SK-N-SH (cell line): ENCODE results near the gene CA10. TPM values are rescaled to one million over a fixed set of nuclear protein-coding genes. Genes with fewer than 3 reads are reported as not detected.

Source experiments
- CTCF ChIA-PET: fragments of 300-600, 350-600 bp; formaldehyde crosslinking; extraction: SDS; loops from one replicate; lab custom pipeline; 2021; lab: Yijun Ruan, JAX
- POLR2A ChIA-PET: fragments of 350-600 bp; sonication (Branson Sonifier 250); formaldehyde crosslinking; extraction: SDS; loops from one replicate; lab custom pipeline; 2020; ENCODE audit warnings: antibody characterized with exemption, inconsistent platforms; lab: Yijun Ruan, JAX
- DNase-seq: peaks from one replicate; pipeline ENCODE4 v3.0.0; 2012
- H2AFZ ChIP-seq: fragments of 200-600 bp; sonication (generic); 2 replicates; pipeline ENCODE4 v1.8.1; 2016; ENCODE audit warnings: antibody characterized with exemption, mild to moderate bottlenecking, low read depth
- H3F3A ChIP-seq: fragments of 200-600 bp; sonication (generic); replicated peaks from 2 replicates; pipeline ENCODE3; 2016; ENCODE audit warnings: antibody characterized with exemption, mild to moderate bottlenecking; ENCODE audit not compliant: insufficient read depth
- H3K27ac ChIP-seq, 2 experiments: fragments of 200-500 bp in 1 of 2; fragments of 200-600 bp in 1 of 2; sonication (Bioruptor generic) in 1 of 2; sonication (generic), shearing (Covaris generic) in 1 of 2; 2 replicates each; pipeline versions ENCODE4 v1.5.1 to v1.6.1; 2014 to 2016; ENCODE audit warnings: low read depth in 2 of 2, inconsistent platforms in 1 of 2, low read length in 1 of 2, mild to moderate bottlenecking in 1 of 2, mixed read lengths in 1 of 2
- H3K27me3 ChIP-seq: fragments of 200-600 bp; sonication (generic), shearing (Covaris generic); 2 replicates; pipeline ENCODE4 v1.6.1; 2016; ENCODE audit warnings: mixed run types; ENCODE audit not compliant: insufficient read depth
- H3K36me3 ChIP-seq, 2 experiments: fragments of 200-500 bp in 1 of 2; fragments of 200-600 bp in 1 of 2; sonication (Bioruptor generic) in 1 of 2; sonication (generic) in 1 of 2; replicated peaks in 1 of 2; 2 replicates each; pipeline versions ENCODE3 to v1.5.1; 2014 to 2016; ENCODE audit warnings: low read length in 1 of 2, mild to moderate bottlenecking in 1 of 2; ENCODE audit not compliant: insufficient read depth in 2 of 2, control insufficient read depth in 1 of 2
- H3K4me1 ChIP-seq, 2 experiments: fragments of 200-500 bp in 1 of 2; fragments of 200-600 bp in 1 of 2; sonication (Bioruptor generic) in 1 of 2; sonication (generic), shearing (Covaris generic) in 1 of 2; 2 replicates each; pipeline versions ENCODE4 v1.5.1 to v1.6.1; 2014 to 2016; ENCODE audit warnings: low read depth in 1 of 2, low read length in 1 of 2, mixed run types in 1 of 2; ENCODE audit not compliant: insufficient read depth in 2 of 2, control insufficient read depth in 1 of 2
- H3K4me2 ChIP-seq: fragments of 200-600 bp; sonication (generic), shearing (Covaris generic); 2 replicates; pipeline ENCODE4 v1.6.1; 2017; ENCODE audit warnings: mixed run types
- H3K4me3 ChIP-seq, 2 experiments: fragments of 200-500 bp in 1 of 2; fragments of 200-600 bp in 1 of 2; sonication (Bioruptor generic) in 1 of 2; sonication (generic), shearing (Covaris generic) in 1 of 2; 2 replicates each; pipeline versions ENCODE4 v1.5.1 to v1.8.1; 2014 to 2016; ENCODE audit warnings: low read depth in 2 of 2, inconsistent platforms in 1 of 2, low read length in 1 of 2, mild to moderate bottlenecking in 1 of 2, mixed read lengths in 1 of 2, moderate library complexity in 1 of 2
- H3K79me2 ChIP-seq: fragments of 200-600 bp; sonication (generic); 2 replicates; pipeline ENCODE4 v1.8.1; 2017; ENCODE audit warnings: mild to moderate bottlenecking; ENCODE audit not compliant: insufficient read depth
- H3K9ac ChIP-seq: fragments of 200-600 bp; sonication (generic); 2 replicates; pipeline ENCODE4 v1.6.1; 2017; ENCODE audit warnings: mixed run types
- H3K9me2 ChIP-seq: fragments of 200-600 bp; sonication (generic); 2 replicates; pipeline ENCODE4 v1.6.1; 2017; ENCODE audit warnings: mixed run types
- H3K9me3 ChIP-seq: fragments of 200-600 bp; sonication (generic); 2 replicates; pipeline ENCODE4 v1.6.1; 2017; ENCODE audit warnings: mixed run types, mild to moderate bottlenecking, moderate library complexity
- H4K20me1 ChIP-seq: fragments of 200-600 bp; sonication (generic); 2 replicates; pipeline ENCODE4 v1.6.1; 2017; ENCODE audit warnings: mild to moderate bottlenecking, mixed run types; ENCODE audit not compliant: insufficient read depth
- CHD2 ChIP-seq: fragments of 150-350 bp; IDR thresholded peaks from 2 replicates; pipeline ENCODE4 v1.6.1; 2018; ENCODE audit warnings: low read length; ENCODE audit not compliant: partially characterized antibody
- ELF1 ChIP-seq: IDR thresholded peaks from 2 replicates; pipeline ENCODE4 v1.4.0; 2012
- EP300 ChIP-seq, 2 experiments: IDR thresholded peaks; 2 replicates each; pipeline versions ENCODE4 v1.4.0 to v1.6.1; 2012; ENCODE audit warnings: borderline replicate concordance in 1 of 2, low read depth in 1 of 2, low read length in 1 of 2
- FOXJ3 ChIP-seq: sonication (generic); formaldehyde crosslinking; IDR thresholded peaks from 2 replicates; pipeline ENCODE4 v1.5.1; 2020; ENCODE audit warnings: mild to moderate bottlenecking, missing genetic modification reagents
- GABPA ChIP-seq: IDR thresholded peaks from 2 replicates; pipeline ENCODE4 v1.4.0; 2012; ENCODE audit warnings: low read depth, mild to moderate bottlenecking
- MAX ChIP-seq: IDR thresholded peaks from 2 replicates; pipeline ENCODE4 v1.4.0; 2012; ENCODE audit warnings: low read depth
- NRF1 ChIP-seq: IDR thresholded peaks from 2 replicates; pipeline ENCODE4 v1.6.1; 2012; ENCODE audit warnings: low read depth, mild to moderate bottlenecking, low read length
- POLR2AphosphoS5 ChIP-seq: IDR thresholded peaks from 2 replicates; pipeline ENCODE4 v1.6.1; 2012; ENCODE audit warnings: low read depth, low read length
- RCOR1 ChIP-seq: fragments of 150-350 bp; IDR thresholded peaks from 2 replicates; pipeline ENCODE4 v1.6.1; 2017; ENCODE audit warnings: antibody characterized with exemption, low read length
- REST ChIP-seq: IDR thresholded peaks from 2 replicates; pipeline ENCODE4 v1.6.1; 2012; ENCODE audit warnings: mild to moderate bottlenecking, low read depth, low read length, moderate library complexity
- RFX5 ChIP-seq: IDR thresholded peaks from 2 replicates; pipeline ENCODE4 v1.6.1; 2012; ENCODE audit warnings: mild to moderate bottlenecking, improper control_type of control experiment, low read length
- TCF12 ChIP-seq: IDR thresholded peaks from 2 replicates; pipeline ENCODE4 v1.4.0; 2012
- YY1 ChIP-seq: IDR thresholded peaks from 2 replicates; pipeline ENCODE4 v1.4.0; 2012; ENCODE audit warnings: low read depth, mild to moderate bottlenecking
- ZBTB33 ChIP-seq: IDR thresholded peaks from 2 replicates; pipeline ENCODE4 v1.4.0; 2012; ENCODE audit warnings: low read depth, borderline replicate concordance
- WGBS: methylation state at CpG from one replicate; pipeline ENCODE4 v1.1.6; 2017; ENCODE audit warnings: low lambda C conversion rate; 5-methylcytosine and 5-hydroxymethylcytosine counted together
- polyA plus RNA-seq, 3 experiments: library from polyadenylated mRNA; depleted of rRNA; stranded (reverse); fragments of >200 nt; gene quantifications; 2 replicates each; pipeline ENCODE4 v1.2.3, GENCODE V29; 2012

Gene CA10
- polyA plus RNA-seq, 1 of the 3 experiments (the other 2 are of a cell fraction) = not detected

GRCh38 chr17:52149626-52150025, 8.9 kb downstream of the CA10 start:
- ChIA-PET CTCF (no interaction called here), POLR2A (no interaction called here)
- Histone ChIP-seq H4K20me1 (no peaks in the 10 kb centered on the region), H3K9me2 (no peaks in the 10 kb centered on the region), H3K27me3 (no peaks in the 10 kb centered on the region), H3K36me3 (no peaks in the 10 kb centered on the region), H3K4me2 (no peak overlapping the region), H3K4me3 (no peak overlapping the region), H3K9me3 (no peaks in the 10 kb centered on the region), H3K27ac (no peak overlapping the region), H3K4me1 (no peaks in the 10 kb centered on the region; a peak in 2 of 4 replicates), H2AFZ (no peak overlapping the region), H3K79me2 (no peaks in the 10 kb centered on the region), H3F3A (no peaks in the 10 kb centered on the region), H3K9ac (no peak overlapping the region)
- WGBS = 71% methylated on average over 1 of the region's 1 CpG
- TF ChIP-seq MAX = no peak
- no peak for DNase-seq

- Histone ChIP-seq H3K79me2 (no peaks in the 10 kb centered on the region), H3K27me3 (no peaks in the 10 kb centered on the region), H3K36me3 (no peaks in the 10 kb centered on the region), H3K4me2 (no peak overlapping the region), H3K9ac (no peak overlapping the region), H3K27ac (no peak overlapping the region), H3K9me3 (no peaks in the 10 kb centered on the region), H3K4me1 (no peaks in the 10 kb centered on the region; a peak in 2 of 4 replicates), H3F3A (no peaks in the 10 kb centered on the region), H4K20me1 (no peaks in the 10 kb centered on the region), H3K4me3 (no peak overlapping the region), H2AFZ (no peak overlapping the region), H3K9me2 (no peaks in the 10 kb centered on the region)
- no peak for TF ChIP-seq EP300 (IDR thresholded peaks at IDR 0.05; ENCODE audit: borderline replicate concordance in 1 of 2, low read depth in 1 of 2, low read length in 1 of 2)
- TF ChIP-seq RCOR1 = no peak
- TF ChIP-seq NRF1 = no peak
- TF ChIP-seq ELF1 = no peak
- no peak for TF ChIP-seq GABPA
- TF ChIP-seq RFX5 = no peak
- TF ChIP-seq MAX = no peak
- no peak for TF ChIP-seq TCF12
- TF ChIP-seq POLR2AphosphoS5 = no peak
- no peak for TF ChIP-seq YY1
- no peak for TF ChIP-seq FOXJ3 (CRISPR knock-in tag)
- no peak for TF ChIP-seq ZBTB33
- no peak for TF ChIP-seq REST
- no peak for TF ChIP-seq CHD2
- CTCF ChIA-PET = interaction anchor here (0.8 to 1.5 kb wide), 2 partner anchors 42 to 288 kb away, joined by 3 to 4 read pairs; no protein-coding TSS in a partner anchor
- POLR2A ChIA-PET = no interaction called here
- DNase-seq = no peak
- WGBS = 31% methylated on average over 1 of the region's 1 CpG
Observed at GRCh38 chr17:52148969-52149351, 9.6 kb downstream of the CA10 start.
